Measurements from ENCODE around the gene SNURF. TPM values are rescaled to one million over a fixed set of nuclear protein-coding genes. Genes with fewer than 3 reads are reported as not detected.

The SNURF gene
- total RNA-seq, 4 donors from 2014 or later: 2.1 to 8.1 (median 3.5) TPM; not detected in 1

GRCh38 chr15:24943361-24943760 lies 11.4 kb upstream of the SNURF start:
- 78 to 91% methylated on average over 1 of the region's 1 CpG for WGBS, 2 donors
- Histone ChIP-seq H3K36me3 (no peaks in the 10 kb centered on the region), H3K9me3 (no peaks in the 10 kb centered on the region), H3K27me3 (no peaks in the 10 kb centered on the region), H3K4me1 (no peaks in the 10 kb centered on the region), H3K27ac (no peak overlapping the region), H3K4me3 (no peak overlapping the region)
- DNase-seq (ENCODE audit: low spot score in 2 of 2): no peak
- TF ChIP-seq EP300 (IDR thresholded peaks at IDR 0.05): no peak
- no peak for TF ChIP-seq CTCF (IDR thresholded peaks at IDR 0.05)
- no peak for TF ChIP-seq POLR2A (IDR thresholded peaks at IDR 0.05)

GRCh38 chr15:24944954-24945353 lies 9.8 kb upstream of the SNURF start:
- H3K36me3 ChIP-seq: no peaks in the 10 kb centered on the region

GRCh38 chr15:24945711-24946110 lies 9.1 kb upstream of the SNURF start:
- TF ChIP-seq EP300 (IDR thresholded peaks at IDR 0.05) (no peak), CTCF (IDR thresholded peaks at IDR 0.05) (no peak), POLR2A (IDR thresholded peaks at IDR 0.05) (no peak)
- Histone ChIP-seq H3K36me3 (no peaks in the 10 kb centered on the region), H3K27ac (no peak overlapping the region), H3K4me1 (no peaks in the 10 kb centered on the region), H3K27me3 (no peaks in the 10 kb centered on the region), H3K9me3 (no peaks in the 10 kb centered on the region), H3K4me3 (no peak overlapping the region)
- 77 to 95% methylated on average over 1 of the region's 1 CpG for WGBS, 2 donors
- no peak for DNase-seq (ENCODE audit: low spot score in 2 of 2)

More at GRCh38 chr15:24944954-24945353, 9.8 kb upstream of the SNURF start:
- Histone ChIP-seq H3K27ac (no peak overlapping the region), H3K9me3 (no peaks in the 10 kb centered on the region), H3K27me3 (no peaks in the 10 kb centered on the region), H3K4me1 (no peaks in the 10 kb centered on the region), H3K4me3 (no peak overlapping the region)
- TF ChIP-seq EP300 (IDR thresholded peaks at IDR 0.05) (no peak), CTCF (IDR thresholded peaks at IDR 0.05) (no peak), POLR2A (IDR thresholded peaks at IDR 0.05) (no peak)
- no peak for DNase-seq (ENCODE audit: low spot score in 2 of 2)
- WGBS, 2 donors: 47 to 59% methylated on average over 1 of the region's 1 CpG

GRCh38 chr15:24948495-24948894 lies 6.3 kb upstream of the SNURF start:
- WGBS, 2 donors: 67% methylated on average over 3 of the region's 3 CpGs
- Histone ChIP-seq H3K36me3 (no peaks in the 10 kb centered on the region), H3K9me3 (no peaks in the 10 kb centered on the region)

GRCh38 chr15:24955531-24955921 lies 739 bp downstream of the SNURF start:
- WGBS, 2 donors: 59 to 64% methylated on average over 31 of the region's 31 CpGs
- no peaks in the 10 kb centered on the region for H3K36me3 ChIP-seq
- DNase-seq (ENCODE audit: low spot score in 2 of 2): no peak
- H3K9me3 ChIP-seq: peaks cover 0 to 22% (median 0%) of the 10 kb centered on the region in 4 donors
- no peaks in the 10 kb centered on the region for H3K4me1 ChIP-seq
- H3K27me3 ChIP-seq: no peaks in the 10 kb centered on the region
- H3K27ac ChIP-seq: peak overlapping the region; percentile 70 to 96 (median 88)
- TF ChIP-seq POLR2A (IDR thresholded peaks at IDR 0.05) (no peak), EP300 (IDR thresholded peaks at IDR 0.05) (no peak), CTCF (IDR thresholded peaks at IDR 0.05) (no peak)
- peak overlapping the region; percentile 55 to 78 (median 67) for H3K4me3 ChIP-seq

More at GRCh38 chr15:24948495-24948894, 6.3 kb upstream of the SNURF start:
- no peak for TF ChIP-seq CTCF (IDR thresholded peaks at IDR 0.05)
- no peak for TF ChIP-seq POLR2A (IDR thresholded peaks at IDR 0.05)
- TF ChIP-seq EP300 (IDR thresholded peaks at IDR 0.05): no peak
- H3K27ac ChIP-seq: no peak overlapping the region
- H3K27me3 ChIP-seq: no peaks in the 10 kb centered on the region
- H3K4me3 ChIP-seq: no peak overlapping the region
- DNase-seq (ENCODE audit: low spot score in 2 of 2): no peak
- H3K4me1 ChIP-seq: no peaks in the 10 kb centered on the region
